Measurements from ENCODE around the gene ARHGAP28. TPM values are rescaled to one million over a fixed set of nuclear protein-coding genes. Genes with fewer than 3 reads are reported as not detected.

The ARHGAP28 gene
- total and polyA plus RNA-seq, 10 of the 15 experiments (the other 5 are each of a cell fraction or from before 2014, with no cell fraction given) = not detected

DNA sequence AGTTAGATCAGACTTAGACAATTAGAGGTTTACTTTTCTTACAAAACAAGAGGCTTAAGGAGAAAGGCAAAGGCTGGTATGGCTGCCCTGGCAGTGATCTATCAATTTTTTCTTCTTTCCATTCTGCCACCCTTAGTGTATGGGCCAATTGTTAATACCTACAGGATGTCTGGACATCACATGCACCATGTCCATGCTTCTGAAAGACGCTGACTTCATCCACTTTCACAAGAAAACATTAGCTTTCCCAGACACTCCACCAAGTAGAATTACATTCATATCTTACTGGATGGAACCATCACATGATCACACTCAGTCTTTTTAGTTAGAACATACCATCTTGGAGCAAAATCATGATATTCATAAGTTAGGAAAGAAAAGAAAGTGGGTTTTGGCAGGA lies 120.9 kb downstream of the ARHGAP28 start:
- 0% methylated on average over 1 of the region's 1 CpG for WGBS (ENCODE audit: insufficient coverage, insufficient replicate concordance, low lambda C conversion rate, missing lambda C conversion rate)
- no peak for DNase-seq (ENCODE audit: low read depth, low spot score)
- Histone ChIP-seq H3K79me2 (ENCODE audit: control insufficient read depth, insufficient read depth, low read length) (no peaks in the 10 kb centered on the region), H4K20me1 (ENCODE audit: control insufficient read depth, insufficient read depth) (no peaks in the 10 kb centered on the region), H3K36me3 (ENCODE audit: control insufficient read depth in 2 of 2, insufficient read depth in 2 of 2, low read length in 1 of 2) (no peaks in the 10 kb centered on the region), H3K4me2 (ENCODE audit: control insufficient read depth, insufficient read depth) (no peak overlapping the region), H3K9ac (ENCODE audit: control insufficient read depth, insufficient read depth, low read length) (no peak overlapping the region), H3K27ac (ENCODE audit: control insufficient read depth, insufficient read depth) (no peak overlapping the region), H3K4me1 (ENCODE audit: control insufficient read depth, insufficient read depth, low read length) (no peaks in the 10 kb centered on the region), H2AFZ (ENCODE audit: control insufficient read depth, low read depth, low read length) (no peak overlapping the region), H3K9me3 (replicated peaks; ENCODE audit: control insufficient read depth, insufficient read depth, low read length) (no peaks in the 10 kb centered on the region), H3K27me3 (replicated peaks in 1 of 2; ENCODE audit: control insufficient read depth in 2 of 2, insufficient read depth in 2 of 2, low read length in 1 of 2) (no peaks in the 10 kb centered on the region), H3K4me3 (no peak overlapping the region)
- intact Hi-C loops (cut with micrococcal nuclease; ENCODE audit: unreplicated experiment) = no loop called here
- CTCF ChIA-PET = interaction anchor here (0.6 kb wide), 1 partner anchor 145 kb away, joined by 3 read pairs; no protein-coding TSS in a partner anchor
- BruUV-seq (replicated peaks) = no TSS peak
- POLR2A ChIA-PET = no interaction called here
- FAIRE-seq = no peak
- SMC1A ChIA-PET (ENCODE audit: uncharacterized antibody, unreplicated experiment) = no interaction called here
- no peak for TF ChIP-seq KAT2A (conservative IDR thresholded peaks at IDR 0.05; ENCODE audit: control insufficient read depth, low read depth, low read length)
- no peak for TF ChIP-seq SUZ12 (IDR thresholded peaks at IDR 0.05; ENCODE audit: unreplicated experiment)
- RAD21 ChIA-PET (ENCODE audit: unreplicated experiment) = no interaction called here
- no peak for ATAC-seq
- in situ Hi-C loops (cut with MboI) = no loop called here

DNA sequence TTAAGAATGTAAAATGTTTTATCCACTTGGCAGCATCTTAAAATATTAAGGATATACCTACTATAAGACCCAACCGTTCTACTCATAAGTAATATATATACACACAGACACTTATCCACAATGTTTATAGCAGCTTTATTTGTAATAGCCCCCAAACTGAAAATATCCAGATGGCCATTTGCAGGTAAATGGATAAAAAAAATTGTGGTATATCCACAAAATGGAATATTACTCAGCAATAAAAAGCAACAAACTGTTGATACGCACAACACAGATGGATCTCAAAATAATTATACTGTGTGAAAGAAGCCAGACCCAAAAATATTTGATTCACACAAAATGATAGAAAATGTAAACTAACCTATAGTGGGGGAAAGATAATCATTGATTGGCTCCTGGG lies 122.0 kb downstream of the ARHGAP28 start:
- no peak for ATAC-seq
- no peak for TF ChIP-seq BMI1 (IDR thresholded peaks at IDR 0.05; ENCODE audit: borderline replicate concordance)
- TF ChIP-seq RAD51 (IDR thresholded peaks at IDR 0.05) = no peak
- TF ChIP-seq, protein P1, sequence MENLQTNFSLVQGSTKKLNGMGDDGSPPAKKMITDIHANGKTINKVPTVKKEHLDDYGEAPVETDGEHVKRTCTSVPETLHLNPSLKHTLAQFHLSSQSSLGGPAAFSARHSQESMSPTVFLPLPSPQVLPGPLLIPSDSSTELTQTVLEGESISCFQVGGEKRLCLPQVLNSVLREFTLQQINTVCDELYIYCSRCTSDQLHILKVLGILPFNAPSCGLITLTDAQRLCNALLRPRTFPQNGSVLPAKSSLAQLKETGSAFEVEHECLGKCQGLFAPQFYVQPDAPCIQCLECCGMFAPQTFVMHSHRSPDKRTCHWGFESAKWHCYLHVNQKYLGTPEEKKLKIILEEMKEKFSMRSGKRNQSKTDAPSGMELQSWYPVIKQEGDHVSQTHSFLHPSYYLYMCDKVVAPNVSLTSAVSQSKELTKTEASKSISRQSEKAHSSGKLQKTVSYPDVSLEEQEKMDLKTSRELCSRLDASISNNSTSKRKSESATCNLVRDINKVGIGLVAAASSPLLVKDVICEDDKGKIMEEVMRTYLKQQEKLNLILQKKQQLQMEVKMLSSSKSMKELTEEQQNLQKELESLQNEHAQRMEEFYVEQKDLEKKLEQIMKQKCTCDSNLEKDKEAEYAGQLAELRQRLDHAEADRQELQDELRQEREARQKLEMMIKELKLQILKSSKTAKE (IDR thresholded peaks at IDR 0.05; ENCODE audit: low read depth, poor library complexity, severe bottlenecking) = no peak
- TF ChIP-seq POU2F2 (IDR thresholded peaks at IDR 0.05; ENCODE audit: borderline replicate concordance, low read depth, low read length) = no peak
- no peak for TF ChIP-seq CREB1 (IDR thresholded peaks at IDR 0.05; ENCODE audit: low read depth)
- no peak for TF ChIP-seq BHLHE40 (IDR thresholded peaks at IDR 0.05; ENCODE audit: borderline replicate concordance in 1 of 2, low read depth in 2 of 2, low read length in 1 of 2)
- no peak for TF ChIP-seq SMAD1 (IDR thresholded peaks at IDR 0.05; ENCODE audit: low read depth, partially characterized antibody)
- no peak for TF ChIP-seq SUZ12 (IDR thresholded peaks at IDR 0.05; ENCODE audit: unreplicated experiment)
- TF ChIP-seq ZSCAN29 (IDR thresholded peaks at IDR 0.05) = no peak
- TF ChIP-seq, protein P2, sequence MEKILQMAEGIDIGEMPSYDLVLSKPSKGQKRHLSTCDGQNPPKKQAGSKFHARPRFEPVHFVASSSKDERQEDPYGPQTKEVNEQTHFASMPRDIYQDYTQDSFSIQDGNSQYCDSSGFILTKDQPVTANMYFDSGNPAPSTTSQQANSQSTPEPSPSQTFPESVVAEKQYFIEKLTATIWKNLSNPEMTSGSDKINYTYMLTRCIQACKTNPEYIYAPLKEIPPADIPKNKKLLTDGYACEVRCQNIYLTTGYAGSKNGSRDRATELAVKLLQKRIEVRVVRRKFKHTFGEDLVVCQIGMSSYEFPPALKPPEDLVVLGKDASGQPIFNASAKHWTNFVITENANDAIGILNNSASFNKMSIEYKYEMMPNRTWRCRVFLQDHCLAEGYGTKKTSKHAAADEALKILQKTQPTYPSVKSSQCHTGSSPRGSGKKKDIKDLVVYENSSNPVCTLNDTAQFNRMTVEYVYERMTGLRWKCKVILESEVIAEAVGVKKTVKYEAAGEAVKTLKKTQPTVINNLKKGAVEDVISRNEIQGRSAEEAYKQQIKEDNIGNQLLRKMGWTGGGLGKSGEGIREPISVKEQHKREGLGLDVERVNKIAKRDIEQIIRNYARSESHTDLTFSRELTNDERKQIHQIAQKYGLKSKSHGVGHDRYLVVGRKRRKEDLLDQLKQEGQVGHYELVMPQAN (conservative IDR thresholded peaks at IDR 0.05) = no peak
- TF ChIP-seq TCF3 (IDR thresholded peaks at IDR 0.05; ENCODE audit: borderline replicate concordance, insufficient read depth, low read depth, low read length) = no peak
- TF ChIP-seq MXI1 (IDR thresholded peaks at IDR 0.05; ENCODE audit: low read depth, low read length) = no peak

More for the DNA sequence above, 122.0 kb downstream of the ARHGAP28 start:
- ChIA-PET POLR2A (no interaction called here), RAD21 (ENCODE audit: unreplicated experiment) (no interaction called here), SMC1A (ENCODE audit: uncharacterized antibody, unreplicated experiment) (no interaction called here), CTCF (no interaction called here)
- no peaks in the 10 kb centered on the region for H3K36me3 ChIP-seq (ENCODE audit: control insufficient read depth in 2 of 2, insufficient read depth in 2 of 2, low read length in 1 of 2)
- BruUV-seq (replicated peaks) = no TSS peak
- intact Hi-C loops (cut with micrococcal nuclease; ENCODE audit: unreplicated experiment) (no loop called here), in situ Hi-C loops (cut with MboI) (no loop called here)
- H3K79me2 ChIP-seq (ENCODE audit: control insufficient read depth, insufficient read depth, low read length) = no peaks in the 10 kb centered on the region
- H3K27me3 ChIP-seq (replicated peaks in 1 of 2; ENCODE audit: control insufficient read depth in 2 of 2, insufficient read depth in 2 of 2, low read length in 1 of 2) = no peaks in the 10 kb centered on the region
- no peak for DNase-seq (ENCODE audit: low read depth, low spot score)
- H4K20me1 ChIP-seq (ENCODE audit: control insufficient read depth, insufficient read depth) = no peaks in the 10 kb centered on the region
- no peaks in the 10 kb centered on the region for H3K9me3 ChIP-seq (replicated peaks; ENCODE audit: control insufficient read depth, insufficient read depth, low read length)
- H3K4me3 ChIP-seq = no peak overlapping the region
- FAIRE-seq = no peak
- no peak overlapping the region for H3K9ac ChIP-seq (ENCODE audit: control insufficient read depth, insufficient read depth, low read length)
- H3K27ac ChIP-seq (ENCODE audit: control insufficient read depth, insufficient read depth) = no peak overlapping the region
- WGBS (ENCODE audit: insufficient coverage, insufficient replicate concordance, low lambda C conversion rate, missing lambda C conversion rate) = 74% methylated on average over 2 of the region's 2 CpGs
- H3K4me2 ChIP-seq (ENCODE audit: control insufficient read depth, insufficient read depth) = no peak overlapping the region
- H2AFZ ChIP-seq (ENCODE audit: control insufficient read depth, low read depth, low read length) = no peak overlapping the region
- no peaks in the 10 kb centered on the region for H3K4me1 ChIP-seq (ENCODE audit: control insufficient read depth, insufficient read depth, low read length)
